Loucy (cell line): ENCODE data around the gene FSTL4.

Experiments
- H2AFZ ChIP-seq: fragments of 200-600 bp; sonication (generic); 2 replicates; pipeline ENCODE4 v1.6.0; 2016; ENCODE audit warnings: antibody characterized with exemption, mild to moderate bottlenecking, low read length, moderate library complexity
- H3F3A ChIP-seq: fragments of 200-600 bp; 2 replicates; pipeline ENCODE4 v1.6.0; 2016; ENCODE audit warnings: antibody characterized with exemption, low read depth, mild to moderate bottlenecking
- H3K27me3 ChIP-seq: fragments of 200-600 bp; sonication (generic); 2 replicates; pipeline ENCODE4 v1.6.1; 2014; ENCODE audit warnings: low read length, mild to moderate bottlenecking; ENCODE audit not compliant: insufficient read depth, poor library complexity, severe bottlenecking
- H3K36me3 ChIP-seq: fragments of 200-600 bp; sonication (generic); 2 replicates; pipeline ENCODE4 v1.6.1; 2016; ENCODE audit warnings: low read length; ENCODE audit not compliant: insufficient read depth
- H3K4me1 ChIP-seq: fragments of 200-600 bp; sonication (generic); 2 replicates; pipeline ENCODE4 v1.5.1; 2014; ENCODE audit warnings: low read length, mild to moderate bottlenecking; ENCODE audit not compliant: insufficient read depth, poor library complexity, severe bottlenecking
- H3K4me2 ChIP-seq: fragments of 200-600 bp; sonication (generic); 2 replicates; pipeline ENCODE4 v1.6.0; 2014; ENCODE audit warnings: antibody characterized with exemption, low read length, low read depth, mild to moderate bottlenecking; ENCODE audit not compliant: poor library complexity, severe bottlenecking
- H3K4me3 ChIP-seq: fragments of 200-600 bp; sonication (generic); 2 replicates; pipeline ENCODE4 v1.5.1; 2014; ENCODE audit warnings: low read length, mild to moderate bottlenecking, mixed read lengths; ENCODE audit not compliant: poor library complexity, severe bottlenecking
- H3K79me2 ChIP-seq: fragments of 200-600 bp; sonication (generic); 2 replicates; pipeline ENCODE4 v1.6.1; 2014; ENCODE audit warnings: low read length; ENCODE audit not compliant: insufficient read depth
- H3K9ac ChIP-seq: fragments of 200-600 bp; sonication (generic); 2 replicates; pipeline ENCODE4 v1.6.0; 2014; ENCODE audit warnings: mild to moderate bottlenecking, low read depth, low read length, moderate library complexity; ENCODE audit not compliant: poor library complexity, severe bottlenecking
- H3K9me2 ChIP-seq: fragments of 200-600 bp; sonication (generic); replicated peaks from 2 replicates; pipeline ENCODE4 v1.6.1; 2016; ENCODE audit warnings: low read depth, low read length, mixed read lengths
- H3K9me3 ChIP-seq: fragments of 200-600 bp; sonication (generic); 2 replicates; pipeline ENCODE4 v1.6.1; 2014; ENCODE audit warnings: mild to moderate bottlenecking, antibody characterized with exemption, low read length, low read depth; ENCODE audit not compliant: insufficient read depth
- H4K20me1 ChIP-seq: fragments of 200-600 bp; sonication (generic); 2 replicates; pipeline ENCODE4 v1.6.0; 2014; ENCODE audit warnings: antibody characterized with exemption, low read length, mild to moderate bottlenecking; ENCODE audit not compliant: insufficient read depth, poor library complexity, severe bottlenecking
- CTCF ChIP-seq: fragments of 200-600 bp; sonication (generic); conservative IDR thresholded peaks from 2 replicates; pipeline ENCODE4 v1.5.1; 2014; ENCODE audit warnings: mild to moderate bottlenecking, antibody characterized with exemption, low read length
- EZH2phosphoT487 ChIP-seq: fragments of 200-600 bp; IDR thresholded peaks from 2 replicates; pipeline ENCODE4 v1.6.1; 2018; ENCODE audit warnings: antibody characterized with exemption, mild to moderate bottlenecking, moderate library complexity, borderline replicate concordance

FSTL4 gene

GRCh38 chr5:133337795-133338445 is 274.4 kb downstream of the FSTL4 start:
- Histone ChIP-seq H3K79me2 (no peaks in the 10 kb centered on the region), H3F3A (no peaks in the 10 kb centered on the region), H3K9me2 (no peaks in the 10 kb centered on the region), H3K9ac (no peak overlapping the region), H3K27me3 (no peaks in the 10 kb centered on the region), H3K4me3 (no peak overlapping the region), H3K36me3 (no peaks in the 10 kb centered on the region), H3K4me2 (no peak overlapping the region), H2AFZ (no peak overlapping the region), H3K9me3 (no peaks in the 10 kb centered on the region), H4K20me1 (no peaks in the 10 kb centered on the region), H3K4me1 (peaks cover 43% of the 10 kb centered on the region)
- TF ChIP-seq CTCF = no peak
- TF ChIP-seq EZH2phosphoT487 = no peak

GRCh38 chr5:133336969-133337410 is 275.4 kb downstream of the FSTL4 start:
- TF ChIP-seq CTCF = no peak
- no peak for TF ChIP-seq EZH2phosphoT487
- H3K9ac ChIP-seq = no peak overlapping the region
- H3K4me1 ChIP-seq = peaks cover 34% of the 10 kb centered on the region
- no peaks in the 10 kb centered on the region for H3K9me3 ChIP-seq
- no peaks in the 10 kb centered on the region for H3K27me3 ChIP-seq
- H2AFZ ChIP-seq = no peak overlapping the region
- H3K79me2 ChIP-seq = no peaks in the 10 kb centered on the region
- no peaks in the 10 kb centered on the region for H4K20me1 ChIP-seq
- no peaks in the 10 kb centered on the region for H3K36me3 ChIP-seq
- no peaks in the 10 kb centered on the region for H3K9me2 ChIP-seq
- no peaks in the 10 kb centered on the region for H3F3A ChIP-seq
- H3K4me3 ChIP-seq = no peak overlapping the region
- no peak overlapping the region for H3K4me2 ChIP-seq

GRCh38 chr5:133336121-133336968 is 276.0 kb downstream of the FSTL4 start:
- H3K9me3 ChIP-seq = no peaks in the 10 kb centered on the region
- H3K79me2 ChIP-seq = no peaks in the 10 kb centered on the region
- no peaks in the 10 kb centered on the region for H4K20me1 ChIP-seq
- no peaks in the 10 kb centered on the region for H3K27me3 ChIP-seq
- H3K4me3 ChIP-seq = no peak overlapping the region
- no peak overlapping the region for H3K9ac ChIP-seq
- H3K9me2 ChIP-seq = no peaks in the 10 kb centered on the region
- H3F3A ChIP-seq = no peaks in the 10 kb centered on the region
- H3K36me3 ChIP-seq = no peaks in the 10 kb centered on the region
- no peak overlapping the region for H2AFZ ChIP-seq
- H3K4me2 ChIP-seq = no peak overlapping the region
- TF ChIP-seq EZH2phosphoT487 (no peak), CTCF (no peak)
- peaks cover 28% of the 10 kb centered on the region for H3K4me1 ChIP-seq
